Peyer's patch (tissue), 4 donors: ENCODE data around the gene TMEM259.

ENCODE experiments used
- CTCF ChIP-seq, 6 experiments: fragments of 450-650 bp in 4 of 6; fragments of 200-600 bp in 2 of 6; sonication (generic) in 1 of 6; IDR thresholded peaks; one replicate each; pipeline ENCODE4 v1.5.1; 2017 to 2019; ENCODE audit warnings: antibody characterized with exemption in 6 of 6, mild to moderate bottlenecking in 3 of 6, moderate library complexity in 1 of 6
- POLR2A ChIP-seq, 2 donors: fragments of 450-650 bp; IDR thresholded peaks; one replicate each; pipeline ENCODE4 v1.5.1; 2017; ENCODE audit warnings: antibody characterized with exemption in 2 of 2, mild to moderate bottlenecking in 2 of 2, moderate library complexity in 2 of 2

GRCh38 chr19:1050989-1051788 lies 30.3 kb upstream of the TMEM259 start:
- TF ChIP-seq CTCF (IDR thresholded peaks at IDR 0.05) (no peak), POLR2A (IDR thresholded peaks at IDR 0.05) (no peak)
